Endothelial cell of umbilical vein (primary cell): ENCODE measurements around the gene GOLGA2. TPM values are rescaled to one million over a fixed set of nuclear protein-coding genes. Genes with fewer than 3 reads are reported as not detected.

Source experiments
- BruUV-seq: library from RNA; stranded (reverse); fragments of 400-500 nt; replicated peaks from 2 replicates; lab custom pipeline; 2021; lab: Mats Ljungman, UMichigan
- CTCF ChIA-PET: fragments of 300-600, 350-600 bp; sonication (Branson Sonifier 250); formaldehyde crosslinking; loops from one replicate; lab custom pipeline; 2021; ENCODE audit warnings: antibody characterized with exemption, inconsistent platforms; lab: Charles Lee
- POLR2A ChIA-PET: fragments of 300-600, 350-600 bp; sonication (Branson Sonifier 250); formaldehyde crosslinking; loops from one replicate; lab custom pipeline; 2021; ENCODE audit warnings: antibody characterized with exemption, inconsistent platforms; lab: Charles Lee
- DNase-seq: peaks from one replicate; pipeline ENCODE4 v3.0.0-alpha.2; 2011; ENCODE audit warnings: low read depth, low spot score
- FAIRE-seq: peaks from 2 replicates; lab custom pipeline; 2011; peaks lifted over from hg19 to GRCh38; lab: Jason Lieb, UNC
- H2AFZ ChIP-seq: 2 replicates; pipeline ENCODE4 v1.6.0; 2012; ENCODE audit warnings: low read depth, low read length, control low read depth, inconsistent platforms
- H3K27ac ChIP-seq: 2 replicates; pipeline ENCODE4 v1.5.1; 2011; ENCODE audit warnings: low read depth, mild to moderate bottlenecking, control low read depth, low read length, moderate library complexity; ENCODE audit not compliant: insufficient read depth
- H3K27me3 ChIP-seq, 2 experiments: 2 replicates each; pipeline versions ENCODE4 v1.6.0 to v1.6.1; 2011; ENCODE audit warnings: low read length in 2 of 2, mixed read lengths in 1 of 2; ENCODE audit not compliant: control insufficient read depth in 2 of 2, insufficient read depth in 2 of 2
- H3K36me3 ChIP-seq, 2 experiments: 2 replicates in 1 of 2; 3 replicates in 1 of 2; pipeline ENCODE4 v1.5.1; 2011; ENCODE audit warnings: low read length in 2 of 2, mild to moderate bottlenecking in 1 of 2, moderate library complexity in 1 of 2; ENCODE audit not compliant: control insufficient read depth in 2 of 2, insufficient read depth in 2 of 2; ENCODE audit errors: extremely low read depth in 1 of 2
- H3K4me1 ChIP-seq: 3 replicates; pipeline ENCODE4 v1.5.1; 2011; ENCODE audit warnings: mild to moderate bottlenecking, low read length; ENCODE audit not compliant: control insufficient read depth, insufficient read depth; ENCODE audit errors: extremely low read depth
- H3K4me2 ChIP-seq: 2 replicates; pipeline ENCODE4 v1.6.1; 2011; ENCODE audit warnings: low read length, control low read depth, mixed read lengths; ENCODE audit not compliant: insufficient read depth
- H3K4me3 ChIP-seq, 3 experiments: fragments of 200-600 bp in 1 of 3; sonication (generic), shearing (Covaris generic) in 1 of 3; replicated peaks in 1 of 3; 2 replicates each; pipeline ENCODE4 v1.5.1; 2011 to 2016; ENCODE audit warnings: control low read depth in 3 of 3, low read length in 3 of 3, mild to moderate bottlenecking in 2 of 3, inconsistent platforms in 1 of 3, low read depth in 1 of 3, moderate library complexity in 1 of 3; ENCODE audit not compliant: insufficient read depth in 1 of 3
- H3K79me2 ChIP-seq: 2 replicates; pipeline ENCODE4 v1.6.0; 2012; ENCODE audit warnings: low read length, inconsistent platforms; ENCODE audit not compliant: control insufficient read depth, insufficient read depth
- H3K9ac ChIP-seq: replicated peaks from 2 replicates; pipeline ENCODE3; 2011; ENCODE audit warnings: low read length, control low read depth; ENCODE audit not compliant: insufficient read depth; ENCODE audit errors: extremely low read depth
- H3K9me1 ChIP-seq: replicated peaks from 3 replicates; pipeline ENCODE4 v1.6.0; 2011; ENCODE audit warnings: mild to moderate bottlenecking, low read length; ENCODE audit not compliant: control insufficient read depth, insufficient read depth; ENCODE audit errors: extremely low read depth
- H3K9me3 ChIP-seq: replicated peaks from 2 replicates; pipeline ENCODE4 v1.5.1; 2012; ENCODE audit warnings: low read length, inconsistent platforms; ENCODE audit not compliant: control insufficient read depth, insufficient read depth
- H4K20me1 ChIP-seq: replicated peaks from 2 replicates; pipeline ENCODE3; 2011; ENCODE audit warnings: mild to moderate bottlenecking, low read length; ENCODE audit not compliant: control insufficient read depth, insufficient read depth; ENCODE audit errors: extremely low read depth
- CTCF ChIP-seq, 2 donors: IDR thresholded peaks; 1 replicate in 1 of 2; 2 replicates in 1 of 2; pipeline ENCODE4 v1.5.1; 2011; ENCODE audit warnings: low read length in 2 of 2, mild to moderate bottlenecking in 2 of 2, moderate library complexity in 2 of 2, control low read depth in 1 of 2, inconsistent platforms in 1 of 2, low read depth in 1 of 2; ENCODE audit not compliant: insufficient read depth in 1 of 2; ENCODE audit errors: extremely low read depth in 1 of 2
- EZH2 ChIP-seq: IDR thresholded peaks from 2 replicates; pipeline ENCODE4 v1.6.1; 2012; ENCODE audit warnings: borderline replicate concordance, low read depth, mild to moderate bottlenecking, moderate library complexity, low read length, inconsistent platforms; ENCODE audit not compliant: severe bottlenecking
- FOS ChIP-seq: IDR thresholded peaks from 2 replicates; pipeline ENCODE4 v1.6.1; 2011; ENCODE audit warnings: mild to moderate bottlenecking, low read length, moderate library complexity, borderline replicate concordance; ENCODE audit not compliant: insufficient read depth
- GATA2 ChIP-seq: IDR thresholded peaks from 2 replicates; pipeline ENCODE4 v1.7.0; 2011; ENCODE audit warnings: low read depth, mild to moderate bottlenecking, moderate library complexity, mixed read lengths, low read length; ENCODE audit not compliant: insufficient read length, insufficient read depth
- JUN ChIP-seq: IDR thresholded peaks from 2 replicates; pipeline ENCODE4 v1.6.1; 2011; ENCODE audit warnings: borderline replicate concordance, low read depth; ENCODE audit not compliant: insufficient read length, insufficient read depth
- MAX ChIP-seq: IDR thresholded peaks from 2 replicates; pipeline ENCODE4 v1.6.1; 2011; ENCODE audit not compliant: insufficient read depth, insufficient read length
- MYC ChIP-seq: IDR thresholded peaks from one replicate; pipeline ENCODE4 v1.6.1; 2011; ENCODE audit warnings: mild to moderate bottlenecking, low read depth, low read length
- POLR2A ChIP-seq: IDR thresholded peaks from 2 replicates; pipeline ENCODE4 v1.6.1; 2012; ENCODE audit warnings: low read depth, mild to moderate bottlenecking, control low read depth, low read length
- POLR2AphosphoS5 ChIP-seq: IDR thresholded peaks from 2 replicates; pipeline ENCODE4 v1.6.1; 2012; ENCODE audit warnings: low read depth, mild to moderate bottlenecking, control low read depth, low read length, moderate library complexity; ENCODE audit not compliant: insufficient read depth
- dilution Hi-C: fragments of 300-500 bp; cut with MboI; formaldehyde crosslinking; loops from one replicate; pipeline ENCODE4 v1.15.0; 2019; ENCODE audit warnings: low sequenced_read_pairs; ENCODE audit not compliant: extremely low pct_ligation_motif_present
- intact Hi-C: fragments of 100-400 bp; cut with micrococcal nuclease; formaldehyde crosslinking; loops from one replicate; pipeline ENCODE4 v1.10.0; 2022
- polyA plus RNA-seq, 4 experiments: library from polyadenylated mRNA; depleted of rRNA in 3 of 4; stranded (reverse) in 3 of 4; unstranded in 1 of 4; fragments of >200 nt; gene quantifications; 2 replicates each; pipeline versions ENCODE4 v1.2.1 to v1.2.3, GENCODE V29; 2011 to 2012; ENCODE audit warnings: missing spikeins in 1 of 4
- total RNA-seq: library from RNA; stranded (reverse); gene quantifications from 2 replicates; pipeline ENCODE4 v1.2.3, GENCODE V29; 2021

Gene GOLGA2
- total and polyA plus RNA-seq, 2 donors (not counting 3 experiments of a cell fraction or from before 2014, with no cell fraction given), result 52.3 to 114 TPM

GRCh38 chr9:128321879-128322403, 46.1 kb upstream of the GOLGA2 start:
- POLR2A ChIA-PET, result no interaction called here
- BruUV-seq, result TSS peak; percentile 66
- H3K79me2 ChIP-seq, result peaks cover 25% of the 10 kb centered on the region
- no peaks in the 10 kb centered on the region for H4K20me1 ChIP-seq
- peak overlapping the region; percentile 56 for H3K27ac ChIP-seq
- H3K27me3 ChIP-seq, result no peaks in the 10 kb centered on the region
- peak overlapping the region; percentile 76 for H2AFZ ChIP-seq
- no peaks in the 10 kb centered on the region for H3K9me3 ChIP-seq
- TF ChIP-seq CTCF (IDR thresholded peaks at IDR 0.05; ENCODE audit: extremely low read depth in 1 of 2, insufficient read depth in 1 of 2, low read depth in 1 of 2, low read length in 2 of 2), result no peak
- TF ChIP-seq FOS, result no peak
- TF ChIP-seq JUN, result no peak
- TF ChIP-seq MYC, result no peak
- no peak for TF ChIP-seq GATA2
- TF ChIP-seq EZH2, result no peak
- TF ChIP-seq POLR2AphosphoS5, result no peak
- no peak for TF ChIP-seq POLR2A
- no peak for TF ChIP-seq MAX
- peaks cover 7 to 12% of the 10 kb centered on the region in 2 experiments for H3K36me3 ChIP-seq
- peak overlapping the region; percentile 45 to 92 (median 83) for H3K4me3 ChIP-seq
- dilution Hi-C loops, result no loop called here
- CTCF ChIA-PET, result interaction anchor here (0.8 kb wide), 1 partner anchor 19 kb away, joined by 3 read pairs; no protein-coding TSS in a partner anchor
- peak overlapping the region; percentile 78 for H3K4me2 ChIP-seq
- DNase-seq (no peak), FAIRE-seq (no peak)
- intact Hi-C loops, result loop anchor here (1.0 to 2.0 kb wide), 6 partner anchors 15 to 49 kb away; partner anchors contain the start of genes SLC27A4 and URM1
- H3K9me1 ChIP-seq, result no peaks in the 10 kb centered on the region
- H3K4me1 ChIP-seq, result peaks cover 12% of the 10 kb centered on the region
- peak overlapping the region; percentile 79 for H3K9ac ChIP-seq
